H1 (cell line): ENCODE measurements around the gene PPP2R2D. TPM values are rescaled to one million over a fixed set of nuclear protein-coding genes. Genes with fewer than 3 reads are reported as not detected.

Experiments used
- CTCF ChIA-PET: fragments of 300-600 bp; sonication (Branson Sonifier 250); formaldehyde crosslinking; loops from one replicate; lab custom pipeline; 2021; ENCODE audit not compliant: partially characterized antibody; lab: Charles Lee
- POLR2A ChIA-PET: fragments of 300-600 bp; sonication (Branson Sonifier 250); formaldehyde crosslinking; loops from one replicate; lab custom pipeline; 2021; ENCODE audit warnings: inconsistent platforms; ENCODE audit not compliant: partially characterized antibody; lab: Charles Lee
- DNase-seq, 2 experiments: peaks; one replicate each; pipeline versions ENCODE4 v3.0.0 to v3.0.0-alpha.2; 2010 to 2022; ENCODE audit warnings: low spot score in 2 of 2, low read depth in 1 of 2, mixed read lengths in 1 of 2
- FAIRE-seq: peaks from 2 replicates; lab custom pipeline; 2011; peaks lifted over from hg19 to GRCh38; lab: Jason Lieb, UNC
- H2AFZ ChIP-seq: 2 replicates; pipeline ENCODE4 v1.8.1; 2012; ENCODE audit warnings: low read length, inconsistent platforms
- H2AK5ac ChIP-seq: 2 replicates; pipeline ENCODE4 v1.6.1; 2013; ENCODE audit warnings: low read depth, low read length
- H2BK120ac ChIP-seq: replicated peaks from 2 replicates; pipeline ENCODE3; 2013; ENCODE audit warnings: low read depth, low read length, inconsistent platforms
- H2BK12ac ChIP-seq: 2 replicates; pipeline ENCODE4 v1.6.1; 2013; ENCODE audit warnings: low read depth, low read length
- H2BK15ac ChIP-seq: 2 replicates; pipeline ENCODE4 v1.6.1; 2013; ENCODE audit warnings: low read length
- H2BK20ac ChIP-seq: 2 replicates; pipeline ENCODE4 v1.6.1; 2013; ENCODE audit warnings: low read length
- H2BK5ac ChIP-seq: 2 replicates; pipeline ENCODE4 v1.6.1; 2013; ENCODE audit warnings: low read depth, low read length
- H3K14ac ChIP-seq: 2 replicates; pipeline ENCODE4 v1.6.1; 2013; ENCODE audit warnings: inconsistent platforms; ENCODE audit not compliant: insufficient read length
- H3K18ac ChIP-seq: 2 replicates; pipeline ENCODE4 v1.6.1; 2013; ENCODE audit warnings: low read length; ENCODE audit errors: extremely low read depth
- H3K23ac ChIP-seq: 2 replicates; pipeline ENCODE4 v1.6.1; 2013; ENCODE audit warnings: inconsistent platforms; ENCODE audit not compliant: insufficient read length
- H3K23me2 ChIP-seq: 2 replicates; pipeline ENCODE4 v1.6.1; 2013; ENCODE audit warnings: low read depth, low read length
- H3K27ac ChIP-seq: 2 replicates; pipeline ENCODE4 v1.6.1; 2011; ENCODE audit warnings: low read depth, low read length, inconsistent platforms
- H3K27me3 ChIP-seq, 4 experiments: replicated peaks in 1 of 4; 1 replicate in 1 of 4; 2 replicates in 3 of 4; pipeline versions ENCODE4 v1.6.1 to v1.8.1; 2011 to 2013; ENCODE audit warnings: low read length in 3 of 4, mild to moderate bottlenecking in 3 of 4, inconsistent platforms in 2 of 4, mixed read lengths in 2 of 4, moderate library complexity in 1 of 4; ENCODE audit not compliant: control insufficient read depth in 3 of 4, insufficient read depth in 3 of 4; ENCODE audit errors: extremely low read depth in 1 of 4
- H3K36me3 ChIP-seq, 4 experiments: 2 replicates each; pipeline versions ENCODE4 v1.6.1 to v1.8.1; 2011 to 2013; ENCODE audit warnings: mild to moderate bottlenecking in 4 of 4, low read length in 3 of 4, moderate library complexity in 2 of 4, control low read depth in 1 of 4, inconsistent platforms in 1 of 4; ENCODE audit not compliant: insufficient read depth in 4 of 4, control insufficient read depth in 2 of 4
- H3K4ac ChIP-seq: replicated peaks from 2 replicates; pipeline ENCODE3; 2013; ENCODE audit warnings: low read length, low read depth, mixed read lengths, inconsistent platforms; ENCODE audit not compliant: insufficient read length
- H3K4me1 ChIP-seq, 4 experiments: replicated peaks in 1 of 4; 1 replicate in 1 of 4; 2 replicates in 3 of 4; pipeline versions ENCODE4 v1.6.1 to v1.8.1; 2011 to 2013; ENCODE audit warnings: low read length in 3 of 4, inconsistent platforms in 2 of 4, mixed read lengths in 1 of 4; ENCODE audit not compliant: insufficient read depth in 4 of 4, control insufficient read depth in 3 of 4
- H3K4me2 ChIP-seq, 2 experiments: 2 replicates each; pipeline versions ENCODE4 v1.6.1 to v1.8.1; 2011 to 2013; ENCODE audit warnings: low read depth in 2 of 2, low read length in 2 of 2, control low read depth in 1 of 2, inconsistent platforms in 1 of 2, mild to moderate bottlenecking in 1 of 2; ENCODE audit not compliant: insufficient read depth in 1 of 2
- H3K4me3 ChIP-seq, 4 experiments: fragments of 200-600, 300-600 bp in 1 of 4; sonication (generic), shearing (Covaris generic), sonication (Bioruptor Twin) in 1 of 4; 2 replicates each; pipeline versions ENCODE4 v1.5.1 to v1.8.1; 2011 to 2016; ENCODE audit warnings: low read length in 4 of 4, low read depth in 3 of 4, control low read depth in 2 of 4, inconsistent platforms in 2 of 4, mild to moderate bottlenecking in 2 of 4, mixed read lengths in 1 of 4, moderate library complexity in 1 of 4; ENCODE audit not compliant: insufficient read depth in 2 of 4; ENCODE audit errors: extremely low read depth in 1 of 4
- H3K56ac ChIP-seq: replicated peaks from 2 replicates; pipeline ENCODE3; 2013; ENCODE audit warnings: low read depth, mild to moderate bottlenecking, mixed read lengths, low read length, inconsistent platforms; ENCODE audit not compliant: insufficient read length
- H3K79me1 ChIP-seq: 2 replicates; pipeline ENCODE4 v1.6.1; 2013; ENCODE audit warnings: low read depth, low read length, control low read depth
- H3K79me2 ChIP-seq, 2 experiments: 2 replicates each; pipeline versions ENCODE4 v1.6.1 to v1.8.1; 2012 to 2013; ENCODE audit warnings: low read length in 2 of 2, mild to moderate bottlenecking in 2 of 2, inconsistent platforms in 1 of 2; ENCODE audit not compliant: insufficient read depth in 2 of 2, control insufficient read depth in 1 of 2
- H3K9ac ChIP-seq, 4 experiments: replicated peaks in 1 of 4; 1 replicate in 1 of 4; 2 replicates in 3 of 4; pipeline versions ENCODE4 v1.6.1 to v1.8.1; 2011 to 2013; ENCODE audit warnings: low read depth in 3 of 4, low read length in 3 of 4, control low read depth in 2 of 4, mild to moderate bottlenecking in 2 of 4, moderate library complexity in 2 of 4, inconsistent platforms in 1 of 4; ENCODE audit errors: extremely low read depth in 1 of 4
- H3K9me3 ChIP-seq, 2 experiments: 2 replicates each; pipeline versions ENCODE4 v1.6.1 to v1.8.1; 2012 to 2013; ENCODE audit warnings: mild to moderate bottlenecking in 2 of 2, moderate library complexity in 2 of 2, control low read depth in 1 of 2, inconsistent platforms in 1 of 2, low read depth in 1 of 2, low read length in 1 of 2, mixed read lengths in 1 of 2; ENCODE audit not compliant: insufficient read depth in 2 of 2
- H4K20me1 ChIP-seq, 2 experiments: replicated peaks in 1 of 2; 2 replicates each; pipeline versions ENCODE3 to v1.8.1; 2011 to 2013; ENCODE audit warnings: inconsistent platforms in 2 of 2, low read length in 2 of 2, mild to moderate bottlenecking in 1 of 2; ENCODE audit not compliant: insufficient read depth in 2 of 2, control insufficient read depth in 1 of 2
- H4K5ac ChIP-seq: 2 replicates; pipeline ENCODE4 v1.6.1; 2013; ENCODE audit warnings: low read length, low read depth, mixed read lengths, inconsistent platforms; ENCODE audit not compliant: insufficient read length
- H4K8ac ChIP-seq: 2 replicates; pipeline ENCODE4 v1.8.0; 2013; ENCODE audit warnings: mild to moderate bottlenecking, moderate library complexity, low read length, inconsistent platforms; ENCODE audit not compliant: insufficient read depth; ENCODE audit errors: extremely low read depth
- H4K91ac ChIP-seq: replicated peaks from 2 replicates; pipeline ENCODE3; 2013; ENCODE audit warnings: low read length, mixed read lengths, inconsistent platforms; ENCODE audit not compliant: insufficient read length
- ASH2L ChIP-seq: fragments of 200-600, 300-600 bp; sonication (generic); IDR thresholded peaks from one replicate; pipeline ENCODE4 v1.7.1; 2017; ENCODE audit warnings: low read length
- CREB1 ChIP-seq: IDR thresholded peaks from 2 replicates; pipeline ENCODE4 v1.6.1; 2012; ENCODE audit warnings: inconsistent platforms
- E2F6 ChIP-seq: IDR thresholded peaks from 2 replicates; pipeline ENCODE4 v1.6.1; 2012; ENCODE audit warnings: inconsistent platforms
- GABPA ChIP-seq: IDR thresholded peaks from 2 replicates; pipeline ENCODE4 v1.6.1; 2011; ENCODE audit warnings: mild to moderate bottlenecking, low read length, moderate library complexity, borderline replicate concordance; ENCODE audit not compliant: insufficient read depth
- HDAC6 ChIP-seq: IDR thresholded peaks from one replicate; pipeline ENCODE4 v1.7.1; 2012; ENCODE audit warnings: low read depth, mild to moderate bottlenecking, inconsistent platforms, low read length, moderate library complexity
- KDM5A ChIP-seq: fragments of 200-600 bp; IDR thresholded peaks from 2 replicates; pipeline ENCODE4 v1.7.1; 2012; ENCODE audit warnings: mild to moderate bottlenecking, low read length, inconsistent platforms, mixed read lengths
- PHF8 ChIP-seq: fragments of 200-600 bp; sonication (generic); conservative IDR thresholded peaks from 2 replicates; pipeline ENCODE4 v1.7.1; 2012; ENCODE audit warnings: low read depth, mild to moderate bottlenecking, inconsistent platforms, low read length, moderate library complexity
- RBBP5 ChIP-seq: IDR thresholded peaks from 2 replicates; pipeline ENCODE4 v1.7.1; 2012; ENCODE audit warnings: low read depth, mild to moderate bottlenecking, inconsistent platforms, low read length, moderate library complexity, borderline replicate concordance
- SUZ12 ChIP-seq: fragments of 200-600 bp; sonication (generic); IDR thresholded peaks from 2 replicates; pipeline ENCODE4 v1.6.1; 2012; ENCODE audit warnings: mild to moderate bottlenecking, inconsistent platforms, low read length, moderate library complexity, mixed read lengths
- TAF7 ChIP-seq: optimal IDR thresholded peaks from 2 replicates; pipeline ENCODE3; 2011; ENCODE audit warnings: low read depth, mild to moderate bottlenecking, inconsistent platforms, low read length, moderate library complexity, borderline replicate concordance
- TCF12 ChIP-seq: IDR thresholded peaks from 2 replicates; pipeline ENCODE4 v1.6.1; 2011; ENCODE audit warnings: low read depth, mild to moderate bottlenecking, low read length
- ZNF274 ChIP-seq: IDR thresholded peaks from 2 replicates; pipeline ENCODE4 v1.7.0; 2012; ENCODE audit warnings: low read length, borderline replicate concordance; ENCODE audit errors: extremely low read depth
- WGBS, 2 experiments: shearing (Covaris generic) in 1 of 2; methylation state at CpG; one replicate each; pipeline versions ENCODE4 v1.1.6 to v1.1.7; 2013 to 2015; ENCODE audit warnings: low lambda C conversion rate in 2 of 2, mixed read lengths in 2 of 2, inconsistent platforms in 1 of 2, low coverage in 1 of 2, missing lambda C conversion rate in 1 of 2; ENCODE audit not compliant: insufficient replicate concordance in 2 of 2, insufficient coverage in 1 of 2, insufficient read length in 1 of 2; ENCODE audit errors: extremely low coverage in 1 of 2, missing lambda C conversion rate in 1 of 2; 5-methylcytosine and 5-hydroxymethylcytosine counted together
- polyA plus RNA-seq, 7 experiments: library from polyadenylated mRNA; depleted of rRNA in 3 of 7; stranded (reverse) in 5 of 7; unstranded in 2 of 7; fragments of >200 nt in 5 of 7; fragments of 200-250 nt in 2 of 7; gene quantifications; 1 replicate in 5 of 7; 2 replicates in 1 of 7; 4 replicates in 1 of 7; pipeline versions ENCODE4 v1.2.1 to v1.2.3, GENCODE V29; 2011 to 2013; ENCODE audit warnings: missing spikeins in 2 of 7, mixed read lengths in 2 of 7
- total RNA-seq: library from RNA; stranded (reverse); fragmentation: NEBNext Ultra II Directional; extraction: Animal tissue kit (Norgen Biotek cat#: 25700); gene quantifications from 2 replicates; pipeline ENCODE4 v1.2.1, GENCODE V29; 2021

Gene PPP2R2D
- total and polyA plus RNA-seq, 2 of the 8 experiments (the other 6 are each of a cell fraction or from before 2014, with no cell fraction given), result 25.4 to 32.8 TPM

- 94% methylated on average over 38 of the region's 38 CpGs; no CpG with 5 or more reads in 1 of the 2 experiments for WGBS, 2 experiments
- Histone ChIP-seq H3K4ac (no peak overlapping the region), H2BK15ac (no peak overlapping the region), H3K36me3 (peaks cover 8 to 50% (median 24%) of the 10 kb centered on the region in 4 experiments), H3K79me2 (no peaks in the 10 kb centered on the region; a peak in 1 of 4 replicates), H3K14ac (no peak overlapping the region), H2BK120ac (no peak overlapping the region), H3K18ac (no peak overlapping the region), H4K20me1 (peaks cover 0 to 3% of the 10 kb centered on the region in 2 experiments), H2AFZ (no peak overlapping the region), H4K5ac (no peak overlapping the region), H2BK5ac (no peak overlapping the region), H3K4me3 (no peak overlapping the region), H3K4me2 (no peak overlapping the region), H3K27me3 (no peaks in the 10 kb centered on the region), H4K91ac (no peak overlapping the region), H2AK5ac (no peak overlapping the region), H3K9ac (0 out of 7 replicates have a peak overlapping the region, but pooled peaks of 1 of the 4 experiments have one; percentile 21), H3K4me1 (no peaks in the 10 kb centered on the region), H2BK12ac (no peak overlapping the region), H3K23ac (no peak overlapping the region), H3K27ac (no peak overlapping the region), H3K9me3 (peaks cover 0 to 3% of the 10 kb centered on the region in 2 experiments; a peak in 1 of 4 replicates), H4K8ac (no peak overlapping the region), H3K56ac (no peak overlapping the region), H3K79me1 (peaks cover 2% of the 10 kb centered on the region; the same call in 1 of the 2 replicates), H2BK20ac (no peak overlapping the region), H3K23me2 (no peaks in the 10 kb centered on the region)
- POLR2A ChIA-PET, result no interaction called here
- CTCF ChIA-PET, result interaction anchor here (0.9 to 2.1 kb wide), 3 partner anchors 13 to 67 kb away, joined by 3 to 7 read pairs (median 7); no protein-coding TSS in a partner anchor
- FAIRE-seq (no peak), DNase-seq (no peak)
- TF ChIP-seq HDAC6 (no peak), PHF8 (no peak), ZNF274 (no peak), TAF7 (no peak), SUZ12 (no peak), GABPA (no peak), RBBP5 (no peak), E2F6 (no peak), KDM5A (no peak), CREB1 (no peak), TCF12 (no peak), ASH2L (no peak)
These were observed 55.0 kb downstream of the PPP2R2D start for GRCh38 chr10:131955591-131956340.
